ENCODE results near the gene HLCS.

The HLCS gene

DNA sequence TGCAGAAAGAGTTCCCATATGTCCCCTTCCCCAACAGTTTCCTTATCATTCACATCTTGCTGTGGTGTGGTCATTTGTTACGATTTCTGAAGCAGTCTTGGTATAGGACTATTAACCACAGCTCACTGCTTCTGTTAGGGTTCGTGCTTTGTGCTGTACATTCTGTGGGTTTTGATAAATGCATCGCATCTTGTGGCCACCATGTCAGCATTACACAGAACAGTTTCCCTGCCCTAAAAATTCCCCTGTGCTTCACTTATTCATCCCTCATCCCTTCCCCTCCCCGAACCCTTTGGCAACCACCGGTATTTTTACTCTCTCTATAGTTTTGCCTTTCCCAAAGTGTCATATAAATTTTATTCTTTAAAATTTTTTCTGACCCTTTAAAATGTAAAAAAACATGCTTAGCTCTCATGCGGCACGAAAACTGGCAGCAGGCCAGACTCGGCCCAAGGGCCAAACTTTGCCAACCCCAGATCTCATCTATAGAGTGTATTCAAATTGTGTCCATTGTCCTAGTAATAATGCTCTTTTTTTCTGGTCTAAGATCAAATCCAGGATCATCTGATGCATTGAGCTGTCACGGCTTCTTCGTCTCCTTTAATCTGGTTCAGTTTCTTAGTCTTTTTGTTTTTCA is 189.4 kb downstream of the HLCS start:
- no peak for DNase-seq (ENCODE audit: low read depth in 2 of 2)

GRCh38 chr21:36773995-36774394 is 192.5 kb downstream of the HLCS start:
- no peak for DNase-seq (ENCODE audit: low read depth in 2 of 2)

- DNase-seq (ENCODE audit: low read depth in 2 of 2) = no peak
These were observed 193.4 kb downstream of the HLCS start for GRCh38 chr21:36773117-36773516.

- no peak for DNase-seq (ENCODE audit: low read depth in 2 of 2)
These were observed 197.2 kb downstream of the HLCS start for GRCh38 chr21:36769051-36769839.

- no peak for DNase-seq (ENCODE audit: low read depth in 2 of 2)
These were observed 198.0 kb downstream of the HLCS start for GRCh38 chr21:36768496-36768895.

- no peak for DNase-seq (ENCODE audit: low read depth in 2 of 2)
These were observed 199.4 kb downstream of the HLCS start for GRCh38 chr21:36767096-36767495.

GRCh38 chr21:36766511-36766910 is 200.0 kb downstream of the HLCS start:
- DNase-seq (ENCODE audit: low read depth in 2 of 2) = no peak

DNA sequence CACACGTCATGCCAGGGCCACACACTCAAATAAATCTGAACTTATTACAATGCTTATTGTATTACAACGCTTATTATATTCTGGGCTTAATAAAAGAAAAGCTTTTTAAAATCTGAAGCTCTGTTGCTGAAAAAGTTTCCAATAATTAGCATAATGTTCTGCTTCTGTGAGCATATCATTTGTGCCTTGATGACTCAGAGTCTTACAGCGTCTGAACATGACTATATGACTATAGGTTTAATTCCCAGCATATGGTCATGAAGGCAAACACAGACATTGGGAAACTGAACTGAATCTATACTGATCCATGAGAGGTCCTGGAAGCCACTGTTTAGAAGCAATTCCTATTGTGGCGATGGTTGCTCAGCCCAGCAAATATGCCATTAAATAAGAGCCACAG is 201.2 kb downstream of the HLCS start:
- no peak for DNase-seq (ENCODE audit: low read depth in 2 of 2)

DNA sequence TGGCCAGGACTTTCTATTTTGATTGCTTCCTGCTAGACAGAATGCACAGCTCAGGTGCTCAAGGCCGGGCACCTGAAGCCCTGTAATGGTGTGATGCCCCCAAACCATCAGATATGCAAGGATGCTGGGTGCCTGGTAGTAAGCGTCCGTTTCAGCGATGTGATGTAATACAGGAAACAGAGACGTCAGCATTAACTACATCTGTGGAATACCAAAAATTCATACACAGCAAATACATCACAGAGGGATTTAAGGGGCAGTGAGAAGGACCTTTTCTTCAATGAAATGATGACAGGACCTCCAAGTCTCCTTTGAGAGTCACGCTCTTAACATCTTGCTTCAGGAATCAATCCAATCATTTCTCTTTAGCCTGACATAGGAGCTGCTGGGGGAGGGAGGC is 203.2 kb downstream of the HLCS start:
- no peak for DNase-seq (ENCODE audit: low read depth in 2 of 2)

GRCh38 chr21:36762642-36763041 is 203.8 kb downstream of the HLCS start:
- DNase-seq (ENCODE audit: low read depth in 2 of 2) = no peak

DNA sequence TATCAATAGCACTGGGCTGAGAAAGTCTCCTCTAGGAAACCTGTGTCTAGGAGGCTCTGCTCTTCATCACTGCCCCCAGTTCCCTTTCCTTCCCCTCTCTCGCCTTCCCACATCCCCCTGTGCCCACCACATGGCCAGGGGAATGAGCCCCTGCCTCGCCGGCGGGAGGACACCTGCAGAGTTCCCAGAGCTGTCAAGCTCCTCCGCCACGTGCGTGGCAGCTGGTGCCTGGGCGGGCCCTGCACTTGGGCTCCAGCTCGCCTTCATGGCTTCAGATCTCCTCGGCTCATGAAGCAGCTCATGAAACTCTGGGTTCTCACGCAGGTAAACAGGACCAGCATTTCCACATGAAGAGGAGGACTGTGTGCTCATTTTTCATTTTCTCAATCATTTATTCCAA is 204.8 kb downstream of the HLCS start:
- DNase-seq (ENCODE audit: low read depth in 2 of 2) = no peak

GRCh38 chr21:36759348-36760083 is 207.0 kb downstream of the HLCS start:
- no peak for DNase-seq (ENCODE audit: low read depth in 2 of 2)

DNA sequence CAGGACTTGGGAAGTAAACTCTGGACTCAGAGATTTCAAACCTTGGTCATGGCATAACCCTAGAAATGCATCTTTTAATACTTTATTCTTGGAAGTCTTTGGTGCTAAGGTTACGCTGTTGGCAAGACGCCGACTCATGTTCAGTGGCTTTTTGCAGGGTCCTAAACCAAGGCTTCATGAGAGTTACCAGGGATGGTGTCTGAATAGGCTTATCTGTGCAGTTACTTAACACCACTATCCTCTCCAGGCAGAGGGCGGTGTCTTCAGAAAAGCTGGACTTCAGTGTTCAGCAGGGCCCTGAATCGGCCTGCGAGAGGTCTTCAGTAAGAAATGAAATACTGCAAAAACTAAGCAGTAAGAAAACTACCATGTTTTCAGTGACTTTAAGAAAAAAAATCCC is 209.3 kb downstream of the HLCS start:
- DNase-seq (ENCODE audit: low read depth in 2 of 2) = no peak

DNA sequence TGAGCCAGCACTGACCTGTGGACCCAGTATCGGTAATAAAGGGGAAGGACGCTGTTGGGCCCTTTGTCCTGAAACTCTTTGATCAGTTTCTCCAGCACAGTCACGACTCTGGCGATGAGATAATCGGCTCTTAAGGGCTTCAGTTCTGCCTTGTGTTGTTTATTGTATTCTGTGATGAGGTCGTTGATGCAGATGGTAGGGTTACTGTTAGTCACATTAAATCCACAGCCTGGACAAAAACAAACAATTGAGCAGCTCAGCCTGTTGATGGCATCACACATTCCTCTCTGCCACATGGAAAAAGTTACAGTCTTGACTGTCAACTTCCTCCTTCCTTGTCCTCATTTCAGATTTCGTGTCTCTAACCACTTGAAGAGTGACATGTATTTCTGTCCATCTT is 209.9 kb downstream of the HLCS start:
- no peak for DNase-seq (ENCODE audit: low read depth in 2 of 2)

DNA sequence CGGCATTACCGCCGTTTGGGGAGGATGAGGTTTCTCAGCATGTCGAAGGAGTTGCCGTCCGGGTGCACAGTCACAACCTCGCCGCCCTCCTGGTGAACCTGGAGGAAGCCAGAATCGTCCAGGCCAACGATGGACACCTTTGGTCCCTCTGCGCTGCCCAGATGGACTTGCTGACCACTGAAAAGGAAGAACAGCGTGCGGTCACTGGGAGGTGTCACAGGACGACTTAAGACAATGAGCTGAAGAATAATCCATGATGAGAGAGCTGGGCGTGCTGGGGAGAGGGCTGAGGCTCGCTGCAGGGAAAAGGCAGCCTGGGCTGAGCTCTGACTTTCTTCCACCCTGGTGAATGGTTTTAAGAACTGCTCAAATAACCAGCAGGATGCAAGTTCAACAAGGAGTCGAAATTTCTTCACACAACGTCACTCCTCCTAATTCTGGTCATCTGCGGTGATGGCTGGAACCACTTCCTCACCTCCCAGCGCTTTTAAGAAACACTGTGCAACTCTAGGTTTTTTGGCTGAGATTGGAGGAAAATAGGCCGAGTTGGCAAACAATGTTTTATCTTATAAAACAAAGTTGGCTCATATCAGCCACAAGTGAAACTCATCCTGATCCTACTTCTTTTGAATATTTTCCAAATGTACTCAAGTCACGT is 212.1 kb downstream of the HLCS start:
- no peak for DNase-seq (ENCODE audit: low read depth in 2 of 2)

- DNase-seq (ENCODE audit: low read depth in 2 of 2) = no peak
These were observed 212.9 kb downstream of the HLCS start for GRCh38 chr21:36753556-36753955.

DNA sequence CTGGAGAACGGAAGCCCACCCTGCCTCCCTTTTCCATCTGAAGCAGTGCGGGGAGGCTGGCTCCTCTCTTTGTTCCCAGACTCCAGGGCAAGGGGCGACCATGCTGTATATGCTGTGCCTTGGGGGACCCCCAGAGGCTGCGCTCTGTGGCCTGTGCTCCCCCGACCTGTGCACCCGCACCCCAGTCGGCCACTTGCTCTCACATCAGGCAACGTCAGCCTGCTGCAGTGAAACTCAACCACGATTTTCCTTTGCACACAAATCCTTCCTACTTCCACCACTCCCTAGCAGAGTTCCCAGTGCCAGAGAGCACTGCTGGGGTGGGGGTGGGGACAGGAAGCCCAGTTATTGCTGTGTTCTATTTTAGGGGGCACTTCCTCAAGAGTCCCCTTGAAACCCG is 215.1 kb downstream of the HLCS start:
- DNase-seq (ENCODE audit: low read depth in 2 of 2) = no peak

- DNase-seq (ENCODE audit: low read depth in 2 of 2) = no peak
These were observed 215.9 kb downstream of the HLCS start for GRCh38 chr21:36750576-36750959.

DNA sequence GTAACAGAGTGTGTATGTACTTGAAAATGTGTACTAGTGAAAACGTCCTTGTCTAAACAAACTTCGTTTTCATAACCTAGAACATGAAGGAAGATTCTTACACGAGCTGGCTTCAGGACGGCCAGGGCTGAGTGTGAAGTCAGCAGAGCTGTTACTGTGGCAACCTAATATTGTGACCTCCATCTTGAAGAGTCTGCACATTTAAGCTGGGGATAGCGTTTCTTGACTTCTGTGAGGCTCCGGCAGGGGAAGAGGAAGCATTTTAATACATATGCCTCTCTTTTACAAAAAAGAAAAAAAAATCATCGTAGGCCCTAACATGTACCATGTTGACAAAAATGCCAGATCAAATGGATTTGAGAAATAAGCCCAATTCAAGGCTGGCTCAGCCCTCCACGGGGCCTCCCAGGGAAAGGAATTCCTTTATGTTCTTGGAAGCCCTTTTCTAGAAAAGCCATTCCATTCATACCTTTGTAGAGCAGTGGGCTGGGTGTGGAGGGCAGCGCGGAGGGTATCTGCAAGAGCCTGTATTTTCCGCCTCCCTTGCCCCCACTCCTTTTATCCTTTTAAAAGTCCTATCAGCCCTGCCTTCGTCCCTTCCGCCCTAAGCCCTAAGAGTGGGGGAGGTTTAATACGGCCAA is 216.4 kb downstream of the HLCS start:
- no peak for DNase-seq (ENCODE audit: low read depth in 2 of 2)

GRCh38 chr21:36747815-36748383 is 218.6 kb downstream of the HLCS start:
- DNase-seq (ENCODE audit: low read depth in 2 of 2) = no peak

DNA sequence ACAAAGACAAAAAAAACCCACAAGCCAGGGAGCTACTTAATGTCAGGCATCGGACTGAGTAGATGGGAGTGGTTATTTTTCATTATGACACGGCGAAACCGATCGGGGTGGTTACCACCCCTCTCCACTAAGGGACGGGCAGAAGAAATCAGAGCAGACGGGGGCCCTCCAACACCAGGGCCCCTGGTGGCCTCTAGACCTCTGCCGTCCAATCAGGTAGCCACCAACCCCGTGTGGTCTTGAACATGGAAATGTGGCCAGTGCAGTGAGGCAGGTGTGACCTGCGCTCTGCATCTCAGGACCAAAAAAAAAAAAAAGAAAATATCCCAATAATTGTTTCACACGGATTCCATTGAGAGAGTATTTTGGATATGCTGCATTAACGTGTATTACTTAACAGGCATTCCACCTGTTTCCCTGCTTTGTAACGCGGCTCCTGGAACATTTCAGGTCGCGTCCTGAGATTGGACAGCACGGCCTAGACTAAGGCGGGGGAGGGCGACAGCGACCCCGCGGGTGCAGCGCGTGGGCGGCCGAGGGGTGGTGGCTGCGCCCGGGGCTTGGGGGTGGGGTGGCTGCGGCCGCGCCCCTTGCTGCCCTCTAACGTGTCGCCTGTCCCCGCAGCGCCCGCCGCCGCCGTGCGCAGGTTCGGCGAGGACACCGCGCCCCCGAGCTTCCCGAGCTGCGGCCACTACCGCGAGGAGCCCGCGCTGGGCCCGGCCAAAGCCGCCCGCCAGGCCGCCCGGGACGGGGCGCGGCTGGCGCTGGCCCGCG is 219.2 kb downstream of the HLCS start:
- DNase-seq (ENCODE audit: low read depth in 2 of 2) = no peak
